Esophagus (tissue), 2 donors: Measurements from ENCODE around the gene SEC61A2. TPM values are rescaled to one million over a fixed set of nuclear protein-coding genes. Genes with fewer than 3 reads are reported as not detected.

Experiments used
- H3K27ac ChIP-seq, 2 donors: one replicate each; pipeline ENCODE4 v1.5.1; 2013; ENCODE audit warnings: low read depth in 2 of 2, mild to moderate bottlenecking in 2 of 2, inconsistent platforms in 1 of 2, low read length in 1 of 2, moderate library complexity in 1 of 2
- H3K27me3 ChIP-seq, 2 donors: one replicate each; pipeline ENCODE4 v1.6.1; 2013; ENCODE audit warnings: low read length in 2 of 2, control low read depth in 1 of 2, mild to moderate bottlenecking in 1 of 2; ENCODE audit not compliant: insufficient read depth in 2 of 2, control insufficient read depth in 1 of 2
- H3K36me3 ChIP-seq, 2 donors: one replicate each; pipeline ENCODE4 v1.6.1; 2013; ENCODE audit warnings: low read length in 1 of 2; ENCODE audit not compliant: control insufficient read depth in 2 of 2, insufficient read depth in 2 of 2
- H3K4me1 ChIP-seq, 2 donors: one replicate each; pipeline ENCODE4 v1.6.1; 2013; ENCODE audit warnings: low read length in 1 of 2; ENCODE audit not compliant: control insufficient read depth in 2 of 2, insufficient read depth in 2 of 2
- H3K4me3 ChIP-seq, 2 donors: one replicate each; pipeline ENCODE4 v1.5.1; 2013; ENCODE audit warnings: low read length in 2 of 2, mild to moderate bottlenecking in 2 of 2, low read depth in 1 of 2, moderate library complexity in 1 of 2
- H3K9me3 ChIP-seq, 2 donors: one replicate each; pipeline ENCODE4 v1.6.1; 2013; ENCODE audit warnings: mild to moderate bottlenecking in 2 of 2, low read depth in 1 of 2, low read length in 1 of 2, moderate library complexity in 1 of 2; ENCODE audit not compliant: control insufficient read depth in 2 of 2, insufficient read depth in 1 of 2
- WGBS, 2 donors: extraction: QIAGEN DNeasy Blood & Tissue Kit; methylation state at CpG; one replicate each; pipeline ENCODE4 v1.1.7; 2013; 5-methylcytosine and 5-hydroxymethylcytosine counted together
- polyA plus RNA-seq, 2 donors: library from polyadenylated mRNA; stranded (reverse); fragments of 200-250 nt; gene quantifications; one replicate each; pipeline ENCODE4 v1.2.3, GENCODE V29; 2013
- donor health status: healthy with polysubstance abuse.
- donor health status: Bipolar disorder and iron deficiency.

The SEC61A2 gene
- polyA plus RNA-seq, 2 donors = 2.7 TPM

- no peak overlapping the region for H3K27ac ChIP-seq
- H3K36me3 ChIP-seq = peaks cover 3 to 9% of the 10 kb centered on the region in 2 donors
- H3K27me3 ChIP-seq = no peaks in the 10 kb centered on the region
- H3K4me3 ChIP-seq = no peak overlapping the region
- no peaks in the 10 kb centered on the region for H3K4me1 ChIP-seq
- H3K9me3 ChIP-seq = no peaks in the 10 kb centered on the region
- 85 to 87% methylated on average over 9 of the region's 9 CpGs for WGBS, 2 donors
Measured at GRCh38 chr10:12177642-12178041, 48.2 kb downstream of the SEC61A2 start.

- Histone ChIP-seq H3K4me3 (no peak overlapping the region), H3K4me1 (no peaks in the 10 kb centered on the region), H3K27me3 (no peaks in the 10 kb centered on the region), H3K36me3 (peaks cover 3 to 6% of the 10 kb centered on the region in 2 donors), H3K9me3 (no peaks in the 10 kb centered on the region), H3K27ac (no peak overlapping the region)
- WGBS, 2 donors = 87 to 90% methylated on average over 4 of the region's 4 CpGs
Measured at GRCh38 chr10:12179606-12180170, 50.2 kb downstream of the SEC61A2 start.

- Histone ChIP-seq H3K27ac (no peak overlapping the region), H3K9me3 (no peaks in the 10 kb centered on the region), H3K36me3 (peaks cover 3 to 9% of the 10 kb centered on the region in 2 donors), H3K4me1 (no peaks in the 10 kb centered on the region), H3K27me3 (no peaks in the 10 kb centered on the region), H3K4me3 (no peak overlapping the region)
- WGBS, 2 donors = 70 to 81% methylated on average over 9 of the region's 9 CpGs
Measured at GRCh38 chr10:12180221-12180974, 50.9 kb downstream of the SEC61A2 start.

- WGBS, 2 donors = 84 to 85% methylated on average over 13 of the region's 13 CpGs
- H3K4me3 ChIP-seq = no peak overlapping the region
- H3K27ac ChIP-seq = no peak overlapping the region
- no peaks in the 10 kb centered on the region for H3K4me1 ChIP-seq
- H3K36me3 ChIP-seq = peaks cover 3 to 10% of the 10 kb centered on the region in 2 donors
- H3K9me3 ChIP-seq = no peaks in the 10 kb centered on the region
- H3K27me3 ChIP-seq = no peaks in the 10 kb centered on the region
Measured at GRCh38 chr10:12181065-12181775, 51.7 kb downstream of the SEC61A2 start.

GRCh38 chr10:12184165-12184564, 54.7 kb downstream of the SEC61A2 start:
- peaks cover 0 to 10% of the 10 kb centered on the region in 2 donors for H3K36me3 ChIP-seq
- H3K4me3 ChIP-seq = no peak overlapping the region
- 94% methylated on average over 7 of the region's 7 CpGs for WGBS, 2 donors

GRCh38 chr10:12186323-12186722, 56.8 kb downstream of the SEC61A2 start:
- Histone ChIP-seq H3K9me3 (no peaks in the 10 kb centered on the region), H3K36me3 (peaks cover 0 to 6% of the 10 kb centered on the region in 2 donors), H3K27me3 (no peaks in the 10 kb centered on the region), H3K27ac (no peak overlapping the region), H3K4me1 (no peaks in the 10 kb centered on the region), H3K4me3 (no peak overlapping the region)
- 80 to 85% methylated on average over 8 of the region's 8 CpGs for WGBS, 2 donors

More at GRCh38 chr10:12184165-12184564, 54.7 kb downstream of the SEC61A2 start:
- Histone ChIP-seq H3K4me1 (no peaks in the 10 kb centered on the region), H3K27me3 (no peaks in the 10 kb centered on the region), H3K27ac (no peak overlapping the region), H3K9me3 (no peaks in the 10 kb centered on the region)

GRCh38 chr10:12187321-12187905, 57.9 kb downstream of the SEC61A2 start:
- 85 to 89% methylated on average over 5 of the region's 5 CpGs for WGBS, 2 donors

GRCh38 chr10:12188656-12189055, 59.2 kb downstream of the SEC61A2 start:
- Histone ChIP-seq H3K4me3 (no peak overlapping the region), H3K9me3 (no peaks in the 10 kb centered on the region), H3K4me1 (no peaks in the 10 kb centered on the region), H3K27ac (no peak overlapping the region), H3K36me3 (peaks cover 0 to 4% of the 10 kb centered on the region in 2 donors), H3K27me3 (no peaks in the 10 kb centered on the region)
- WGBS, 2 donors = 82 to 88% methylated on average over 6 of the region's 6 CpGs

More at GRCh38 chr10:12187321-12187905, 57.9 kb downstream of the SEC61A2 start:
- no peaks in the 10 kb centered on the region for H3K27me3 ChIP-seq
- no peaks in the 10 kb centered on the region for H3K4me1 ChIP-seq
- H3K27ac ChIP-seq = no peak overlapping the region
- peaks cover 0 to 4% of the 10 kb centered on the region in 2 donors for H3K36me3 ChIP-seq
- H3K9me3 ChIP-seq = no peaks in the 10 kb centered on the region
- no peak overlapping the region for H3K4me3 ChIP-seq

GRCh38 chr10:12189426-12189825, 59.9 kb downstream of the SEC61A2 start:
- Histone ChIP-seq H3K4me3 (no peak overlapping the region), H3K4me1 (peaks cover 0 to 3% of the 10 kb centered on the region in 2 donors), H3K9me3 (no peaks in the 10 kb centered on the region), H3K27me3 (no peaks in the 10 kb centered on the region), H3K27ac (no peak overlapping the region), H3K36me3 (peaks cover 0 to 4% of the 10 kb centered on the region in 2 donors)
- 92 to 97% methylated on average over 10 of the region's 10 CpGs for WGBS, 2 donors
